Progenitor cell of endocrine pancreas (in vitro differentiated cells): ENCODE data around the gene SSTR4. TPM values are rescaled to one million over a fixed set of nuclear protein-coding genes. Genes with fewer than 3 reads are reported as not detected.
"Not testable (repeated sequence)": the region's sequence is repeated elsewhere in the genome, so short reads cannot be mapped to it uniquely, and the experiment has no call there.

ENCODE experiments used
- DNase-seq: peaks from one replicate; pipeline ENCODE4 v3.0.0; 2021; ENCODE audit warnings: low spot score; ENCODE audit not compliant: unreplicated experiment
- H3K27ac Mint-ChIP-seq: 2 replicates; pipeline ENCODE4 v1.8.0; 2021; ENCODE audit warnings: mild to moderate bottlenecking, moderate library complexity, mixed read lengths
- H3K27me3 Mint-ChIP-seq: 2 replicates; pipeline ENCODE4 v1.8.0; 2021; ENCODE audit warnings: mixed read lengths
- H3K36me3 Mint-ChIP-seq: 2 replicates; pipeline ENCODE4 v1.8.0; 2022; ENCODE audit warnings: mixed read lengths; ENCODE audit not compliant: insufficient read depth
- H3K4me1 Mint-ChIP-seq: 2 replicates; pipeline ENCODE4 v1.8.0; 2021; ENCODE audit warnings: low read depth, mixed read lengths
- H3K4me3 Mint-ChIP-seq: 2 replicates; pipeline ENCODE4 v1.8.0; 2021; ENCODE audit warnings: low read depth, mild to moderate bottlenecking, moderate library complexity, mixed read lengths
- H3K9me3 Mint-ChIP-seq: 2 replicates; pipeline ENCODE4 v1.8.0; 2021; ENCODE audit warnings: low read depth, mixed read lengths
- total RNA-seq: library from RNA; stranded (reverse); gene quantifications from 2 replicates; pipeline ENCODE4 v1.2.1, GENCODE V29; 2021
- TF ChIP-seq, protein P1 (sequence below): fragments of 200-600 bp; sonication (generic); IDR thresholded peaks from one replicate; pipeline ENCODE4 v1.5.0; 2021; ENCODE audit warnings: antibody characterized with exemption, mild to moderate bottlenecking; ENCODE audit not compliant: unreplicated experiment

SSTR4 gene
- total RNA-seq, 1 donor from 2014 or later = not detected

DNA sequence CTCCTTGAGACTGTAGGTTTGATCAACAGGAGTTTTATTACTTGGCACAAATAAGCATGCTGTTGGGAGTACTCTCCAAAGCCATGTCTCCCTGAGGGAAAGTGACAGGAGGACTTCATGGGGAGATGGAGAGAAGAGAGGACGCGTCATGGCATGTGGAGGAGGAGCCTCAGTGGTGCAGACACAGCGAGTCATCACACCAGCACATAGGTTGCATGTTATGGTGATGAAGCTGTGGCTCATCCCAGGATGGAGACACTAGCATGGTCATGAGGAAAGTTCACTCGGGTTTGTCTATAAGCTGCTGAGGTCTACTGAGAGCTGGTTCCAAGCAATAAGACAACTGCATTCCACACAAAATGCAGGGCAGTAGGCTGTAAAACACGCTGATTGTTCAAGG is 13.2 kb upstream of the SSTR4 start:
- TF ChIP-seq, protein P1, sequence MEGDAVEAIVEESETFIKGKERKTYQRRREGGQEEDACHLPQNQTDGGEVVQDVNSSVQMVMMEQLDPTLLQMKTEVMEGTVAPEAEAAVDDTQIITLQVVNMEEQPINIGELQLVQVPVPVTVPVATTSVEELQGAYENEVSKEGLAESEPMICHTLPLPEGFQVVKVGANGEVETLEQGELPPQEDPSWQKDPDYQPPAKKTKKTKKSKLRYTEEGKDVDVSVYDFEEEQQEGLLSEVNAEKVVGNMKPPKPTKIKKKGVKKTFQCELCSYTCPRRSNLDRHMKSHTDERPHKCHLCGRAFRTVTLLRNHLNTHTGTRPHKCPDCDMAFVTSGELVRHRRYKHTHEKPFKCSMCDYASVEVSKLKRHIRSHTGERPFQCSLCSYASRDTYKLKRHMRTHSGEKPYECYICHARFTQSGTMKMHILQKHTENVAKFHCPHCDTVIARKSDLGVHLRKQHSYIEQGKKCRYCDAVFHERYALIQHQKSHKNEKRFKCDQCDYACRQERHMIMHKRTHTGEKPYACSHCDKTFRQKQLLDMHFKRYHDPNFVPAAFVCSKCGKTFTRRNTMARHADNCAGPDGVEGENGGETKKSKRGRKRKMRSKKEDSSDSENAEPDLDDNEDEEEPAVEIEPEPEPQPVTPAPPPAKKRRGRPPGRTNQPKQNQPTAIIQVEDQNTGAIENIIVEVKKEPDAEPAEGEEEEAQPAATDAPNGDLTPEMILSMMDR = no peak
- H3K9me3 Mint-ChIP-seq = no peaks in the 10 kb centered on the region
- no peak overlapping the region for H3K4me3 Mint-ChIP-seq
- no peak for DNase-seq
- no peaks in the 10 kb centered on the region for H3K36me3 Mint-ChIP-seq
- no peak overlapping the region for H3K27ac Mint-ChIP-seq
- peaks cover 27% of the 10 kb centered on the region for H3K4me1 Mint-ChIP-seq
- peaks cover 2% of the 10 kb centered on the region for H3K27me3 Mint-ChIP-seq

DNA sequence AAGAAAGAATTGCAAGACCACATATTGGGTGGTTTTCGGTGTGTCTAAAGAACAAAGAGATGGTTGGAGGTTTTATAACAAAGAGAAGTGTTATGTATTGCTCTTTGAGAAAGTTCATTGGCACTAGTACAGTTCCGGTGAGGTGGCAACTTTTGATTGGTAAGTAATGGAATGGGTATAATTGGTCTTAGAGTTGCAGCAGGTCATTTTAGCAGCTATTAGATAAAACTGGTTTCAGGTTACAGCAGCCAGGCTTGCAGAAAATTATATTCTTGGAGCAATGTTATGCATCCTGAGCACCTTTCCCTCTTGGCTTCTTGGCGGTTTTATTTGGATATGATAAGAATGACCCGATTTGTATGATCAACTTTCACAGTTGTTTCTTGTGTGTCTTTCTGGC is 12.3 kb upstream of the SSTR4 start:
- H3K9me3 Mint-ChIP-seq = no peaks in the 10 kb centered on the region
- peaks cover 24% of the 10 kb centered on the region for H3K4me1 Mint-ChIP-seq

DNA sequence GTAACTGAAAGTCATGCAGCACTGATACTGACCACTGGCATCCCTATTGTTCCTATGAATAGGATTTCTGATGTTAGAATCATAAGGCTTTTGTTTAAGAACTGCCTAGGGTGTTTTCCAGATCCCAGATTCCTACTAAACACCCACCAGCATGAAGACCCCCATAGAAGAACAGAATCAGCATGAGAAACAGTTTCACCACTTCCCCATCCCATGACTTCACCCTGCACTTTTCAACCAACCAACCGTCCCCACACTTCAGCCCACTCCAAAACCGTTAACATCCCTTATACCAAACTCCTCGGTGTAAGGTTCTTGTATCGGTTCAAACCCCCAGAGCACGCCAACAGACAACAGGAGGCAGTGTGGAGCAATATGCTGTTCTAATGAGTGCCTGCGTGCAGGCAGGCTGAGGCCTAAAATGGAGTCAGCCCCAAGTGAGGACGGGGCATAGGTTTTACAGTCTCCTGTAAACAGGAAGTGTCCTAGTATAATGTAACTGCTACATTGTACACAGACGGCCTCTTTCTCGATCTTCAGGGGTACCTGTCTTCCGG is 11.4 kb upstream of the SSTR4 start:
- H3K27ac Mint-ChIP-seq = no peak overlapping the region

More for the DNA sequence above, 12.3 kb upstream of the SSTR4 start:
- H3K4me3 Mint-ChIP-seq = no peak overlapping the region
- H3K27ac Mint-ChIP-seq = no peak overlapping the region
- H3K36me3 Mint-ChIP-seq = no peaks in the 10 kb centered on the region
- no peak for DNase-seq
- peaks cover 7% of the 10 kb centered on the region for H3K27me3 Mint-ChIP-seq
- TF ChIP-seq, protein P1 = no peak

DNA sequence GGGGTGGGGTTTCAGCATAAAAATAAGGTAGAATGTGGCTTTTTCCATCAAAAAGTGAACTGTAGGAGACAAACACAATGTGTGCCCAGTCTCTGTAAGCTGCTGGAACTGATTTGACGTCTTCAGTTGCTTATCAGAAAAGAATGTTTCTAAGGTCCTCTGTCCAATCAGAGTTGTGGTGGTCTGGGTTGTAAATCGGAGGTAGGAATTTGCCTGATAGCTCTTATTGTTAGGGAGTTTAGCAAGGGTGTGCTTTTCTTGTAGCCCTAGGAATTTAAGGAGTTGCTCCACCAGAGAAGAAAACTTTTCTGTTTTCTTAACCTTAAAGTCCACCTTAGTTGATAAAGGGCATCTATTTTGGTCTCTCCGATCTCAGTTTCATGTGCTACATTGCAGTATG is 10.4 kb upstream of the SSTR4 start:
- H3K4me3 Mint-ChIP-seq = no peak overlapping the region
- DNase-seq = no peak
- no peaks in the 10 kb centered on the region for H3K36me3 Mint-ChIP-seq
- TF ChIP-seq, protein P1 = no peak
- peak overlapping the region; percentile 94 for H3K27ac Mint-ChIP-seq
- H3K27me3 Mint-ChIP-seq = peaks cover 13% of the 10 kb centered on the region
- H3K9me3 Mint-ChIP-seq = no peaks in the 10 kb centered on the region
- peaks cover 24% of the 10 kb centered on the region for H3K4me1 Mint-ChIP-seq

More for the DNA sequence above, 11.4 kb upstream of the SSTR4 start:
- Mint-ChIP-seq H3K9me3 (no peaks in the 10 kb centered on the region), H3K27me3 (peaks cover 10% of the 10 kb centered on the region), H3K4me1 (peaks cover 24% of the 10 kb centered on the region), H3K4me3 (no peak overlapping the region), H3K36me3 (no peaks in the 10 kb centered on the region)
- TF ChIP-seq, protein P1 = no peak
- no peak for DNase-seq

DNA sequence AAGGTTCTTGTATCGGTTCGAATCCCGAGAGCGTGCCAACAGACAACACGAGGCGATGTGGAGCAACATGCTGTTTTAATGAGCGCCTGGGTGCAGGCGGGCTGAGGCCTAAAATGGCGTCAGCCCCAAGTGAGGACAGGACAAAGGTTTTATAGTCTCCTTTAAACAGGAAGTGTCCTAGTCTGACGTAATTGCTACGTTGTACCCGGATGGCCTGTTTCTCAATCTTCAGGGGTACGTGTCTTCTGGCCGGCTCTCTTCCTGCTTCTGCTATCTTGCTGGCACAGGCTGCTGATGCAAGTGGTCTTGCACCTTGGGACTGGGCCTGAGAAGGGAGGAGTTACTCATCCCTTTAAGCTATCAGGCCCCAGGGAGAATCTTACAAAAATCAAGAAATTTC is 9.6 kb upstream of the SSTR4 start:
- peak overlapping the region; percentile 63 for H3K27ac Mint-ChIP-seq
- peaks cover 14% of the 10 kb centered on the region for H3K27me3 Mint-ChIP-seq
- H3K36me3 Mint-ChIP-seq, DNase-seq, H3K9me3 Mint-ChIP-seq, H3K4me3 Mint-ChIP-seq: not testable (repeated sequence)
- peaks cover 26% of the 10 kb centered on the region for H3K4me1 Mint-ChIP-seq

DNA sequence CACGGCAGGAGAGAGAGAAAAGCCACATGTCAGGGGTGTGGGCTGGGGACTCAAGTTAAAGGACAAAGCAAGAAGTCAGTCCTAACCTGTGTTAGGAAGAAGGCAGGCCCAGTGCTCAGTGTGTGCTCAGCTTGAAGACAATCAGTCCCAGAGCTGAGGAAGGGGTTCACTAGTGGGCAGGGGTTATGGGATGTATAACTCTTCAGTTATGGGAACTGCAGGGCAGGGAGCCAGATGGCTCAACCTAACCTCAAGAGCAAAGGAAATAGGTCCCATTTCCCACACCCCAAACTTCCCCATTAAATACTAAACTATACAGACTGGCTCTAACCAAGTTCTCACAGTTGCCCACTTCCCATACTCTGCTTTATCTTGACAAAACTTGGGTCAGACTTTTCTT is 7.4 kb upstream of the SSTR4 start:
- no peak overlapping the region for H3K27ac Mint-ChIP-seq
- H3K27me3 Mint-ChIP-seq = peaks cover 27% of the 10 kb centered on the region

More for the DNA sequence above, 7.4 kb upstream of the SSTR4 start:
- no peak for DNase-seq
- Mint-ChIP-seq H3K4me1 (peaks cover 24% of the 10 kb centered on the region), H3K4me3 (no peak overlapping the region), H3K9me3 (no peaks in the 10 kb centered on the region), H3K36me3 (no peaks in the 10 kb centered on the region)
- TF ChIP-seq, protein P1 = no peak
